Sigmoid colon (tissue), 4 donors: ENCODE measurements around the gene ZNF507.

Experiments
- CTCF ChIP-seq, 4 experiments: fragments of 450-650 bp in 3 of 4; fragments of 200-600 bp in 1 of 4; IDR thresholded peaks; one replicate each; pipeline ENCODE4 v1.5.1; 2016 to 2019; ENCODE audit warnings: antibody characterized with exemption in 4 of 4, mild to moderate bottlenecking in 3 of 4, moderate library complexity in 2 of 4
- EP300 ChIP-seq, 4 donors: sonication (generic); formaldehyde crosslinking; IDR thresholded peaks; one replicate each; pipeline ENCODE4 v1.6.1; 2017; ENCODE audit warnings: antibody characterized with exemption in 4 of 4
- POLR2A ChIP-seq, 2 donors: fragments of 450-650 bp; IDR thresholded peaks; one replicate each; pipeline ENCODE4 v1.6.1; 2016; ENCODE audit warnings: antibody characterized with exemption in 2 of 2, mild to moderate bottlenecking in 2 of 2, moderate library complexity in 2 of 2
- POLR2AphosphoS5 ChIP-seq, 4 donors: sonication (generic); formaldehyde crosslinking; IDR thresholded peaks; one replicate each; pipeline ENCODE4 v1.6.1; 2017; ENCODE audit warnings: antibody characterized with exemption in 4 of 4

GRCh38 chr19:32343550-32344262 lies 1.7 kb upstream of the ZNF507 start:
- TF ChIP-seq POLR2A (IDR thresholded peaks at IDR 0.05) = no peak
- TF ChIP-seq CTCF (IDR thresholded peaks at IDR 0.05) = no peak
- no peak for TF ChIP-seq POLR2AphosphoS5 (IDR thresholded peaks at IDR 0.05)
- TF ChIP-seq EP300 (IDR thresholded peaks at IDR 0.05) = no peak
